Measurements from ENCODE around the gene SPRR5. TPM values are rescaled to one million over a fixed set of nuclear protein-coding genes. Genes with fewer than 3 reads are reported as not detected.
A peak's percentile ranks its signal among the peaks of the same experiment; 100 is the strongest.

The SPRR5 gene
- not detected in 2 replicates for total RNA-seq

GRCh38 chr1:152946651-152947256 lies at the start of gene SPRR5:
TSS of gene SPRR5 (plus strand) at chr1:152947206. CDS start at chr1:152948555, 1,349 bp downstream.
- no peak for DNase-seq (ENCODE audit: low read depth)

- no peak for DNase-seq (ENCODE audit: low read depth)
Observed at GRCh38 chr1:152899027-152899426, 48.0 kb upstream of the SPRR5 start.

- DNase-seq (ENCODE audit: low read depth) = no peak
Observed at GRCh38 chr1:152899883-152900282, 47.1 kb upstream of the SPRR5 start.

GRCh38 chr1:152901631-152902030 lies 45.4 kb upstream of the SPRR5 start:
- no peak for DNase-seq (ENCODE audit: low read depth)

GRCh38 chr1:152902636-152903035 lies 44.4 kb upstream of the SPRR5 start:
- DNase-seq (ENCODE audit: low read depth) = no peak

- DNase-seq (ENCODE audit: low read depth) = no peak
Observed at GRCh38 chr1:152904688-152905440, 42.1 kb upstream of the SPRR5 start.

GRCh38 chr1:152906023-152906565 lies 40.9 kb upstream of the SPRR5 start:
- peak; percentile 55 for DNase-seq (ENCODE audit: low read depth)

GRCh38 chr1:152907686-152908601 lies 39.1 kb upstream of the SPRR5 start, which contains the start of gene IVL:
TSS of gene IVL (plus strand) at chr1:152908546. CDS start at chr1:152909798, 1,252 bp downstream.
- DNase-seq (ENCODE audit: low read depth) = peak; percentile 40

GRCh38 chr1:152909206-152909605 lies 37.8 kb upstream of the SPRR5 start:
- no peak for DNase-seq (ENCODE audit: low read depth)

GRCh38 chr1:152912471-152912870 lies 34.5 kb upstream of the SPRR5 start:
- no peak for DNase-seq (ENCODE audit: low read depth)

- no peak for DNase-seq (ENCODE audit: low read depth)
Observed at GRCh38 chr1:152912900-152913299, 34.1 kb upstream of the SPRR5 start.

- peak; percentile 19 for DNase-seq (ENCODE audit: low read depth)
Observed at GRCh38 chr1:152917794-152918193, 29.2 kb upstream of the SPRR5 start.

- no peak for DNase-seq (ENCODE audit: low read depth)
Observed at GRCh38 chr1:152919071-152919470, 27.9 kb upstream of the SPRR5 start.

- no peak for DNase-seq (ENCODE audit: low read depth)
Observed at GRCh38 chr1:152924191-152924590, 22.8 kb upstream of the SPRR5 start.

GRCh38 chr1:152926091-152926490 lies 20.9 kb upstream of the SPRR5 start:
- peak; percentile 6 for DNase-seq (ENCODE audit: low read depth)

- DNase-seq (ENCODE audit: low read depth) = peak; percentile 6
Observed at GRCh38 chr1:152928671-152929070, 18.3 kb upstream of the SPRR5 start.

GRCh38 chr1:152932170-152932811 lies 14.7 kb upstream of the SPRR5 start:
- DNase-seq (ENCODE audit: low read depth) = no peak

GRCh38 chr1:152933196-152933595 lies 13.8 kb upstream of the SPRR5 start:
- peak; percentile 17 for DNase-seq (ENCODE audit: low read depth)

GRCh38 chr1:152940614-152941013 lies 6.4 kb upstream of the SPRR5 start:
- no peak for DNase-seq (ENCODE audit: low read depth)

GRCh38 chr1:152941037-152941711 lies 5.8 kb upstream of the SPRR5 start:
- DNase-seq (ENCODE audit: low read depth) = no peak

GRCh38 chr1:152942161-152942560 lies 4.8 kb upstream of the SPRR5 start:
- DNase-seq (ENCODE audit: low read depth) = no peak

All from renal cortical epithelial cell (primary cell).